GM18511 (cell line): ENCODE results near the gene SLC2A10.
A peak's percentile ranks its signal among the peaks of the same experiment; 100 is the strongest.

Source experiments
- ATAC-seq: cut with Tn5 transposase; IDR thresholded peaks from one replicate; pipeline ENCODE4 v1.9.1; 2021; ENCODE audit warnings: mild to moderate bottlenecking, moderate library complexity; ENCODE audit not compliant: unreplicated experiment

Gene SLC2A10

DNA sequence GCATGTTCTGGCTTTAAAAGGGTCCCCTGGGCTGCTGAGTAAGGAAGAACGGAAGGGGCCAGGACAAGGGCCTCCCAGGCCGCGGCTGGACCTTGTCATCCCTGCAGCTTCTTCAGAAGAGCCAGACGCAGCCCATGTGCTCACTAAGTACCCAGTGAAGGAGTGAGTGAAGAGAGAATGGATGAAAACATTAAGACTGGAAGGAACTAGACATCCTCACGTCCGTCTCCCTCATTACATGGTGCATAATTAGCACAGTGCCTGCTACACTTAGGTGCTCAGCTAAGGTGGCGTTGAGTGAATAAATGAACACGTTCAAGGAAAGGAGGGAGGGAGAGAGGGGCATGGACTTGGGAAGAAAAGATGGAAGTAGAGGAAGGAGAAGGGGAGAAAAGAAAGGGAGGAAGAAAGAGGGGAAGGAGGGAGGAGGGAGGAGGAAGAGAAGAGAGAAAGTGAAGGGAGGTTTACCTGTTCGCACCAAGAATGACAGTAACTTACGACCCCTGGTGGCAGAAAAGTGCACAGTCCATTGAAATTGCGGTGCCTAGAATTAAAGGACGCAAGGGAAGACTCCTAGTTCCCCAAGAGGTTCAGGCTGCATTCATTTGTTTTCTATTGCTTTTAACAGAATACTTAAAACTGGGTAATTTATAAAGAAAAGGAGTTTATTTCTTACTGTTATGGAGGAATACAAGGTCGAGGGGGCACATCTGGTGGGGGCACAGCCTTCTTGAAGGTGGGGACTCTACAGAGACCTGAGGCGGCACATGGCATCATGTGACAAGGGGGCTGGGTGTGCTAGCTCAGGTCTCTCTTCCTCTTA lies 28.2 kb upstream of the SLC2A10 start:
- ATAC-seq: no peak

GRCh38 chr20:46682063-46682821 lies 27.2 kb upstream of the SLC2A10 start:
- no peak for ATAC-seq

DNA sequence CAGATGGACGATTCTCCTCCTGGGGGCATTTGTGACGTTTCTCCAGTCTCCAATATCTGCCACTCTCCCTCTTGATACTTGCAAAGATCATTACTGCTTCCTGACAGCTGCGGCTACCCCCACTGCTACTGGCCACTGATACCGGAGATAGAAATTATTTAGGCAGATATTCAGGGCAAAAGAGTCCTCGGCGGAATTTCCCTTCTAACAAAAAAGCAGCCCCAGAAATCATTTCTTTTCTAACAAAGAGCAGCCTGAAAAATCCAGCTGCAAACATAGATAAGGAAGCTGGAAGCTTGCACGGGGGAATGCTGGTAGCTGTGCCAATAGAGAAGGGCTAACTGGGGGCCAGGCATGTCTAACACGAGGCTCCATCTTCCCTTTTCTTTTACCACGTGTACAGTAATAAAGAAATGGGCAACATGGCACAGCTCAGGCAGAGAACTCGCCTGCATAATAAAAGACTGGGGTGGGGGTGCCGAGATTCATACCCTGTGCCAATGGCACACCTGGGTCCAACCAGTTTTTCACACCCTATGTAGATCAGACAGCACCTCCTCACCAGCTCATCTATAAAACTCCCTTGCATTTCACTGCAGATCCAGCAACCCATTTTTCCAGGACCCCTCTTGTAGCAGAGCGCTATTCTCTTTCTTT lies 26.3 kb upstream of the SLC2A10 start:
- no peak for ATAC-seq

- ATAC-seq: no peak
These were observed 25.8 kb upstream of the SLC2A10 start for GRCh38 chr20:46683668-46683938.

- no peak for ATAC-seq
These were observed 25.3 kb upstream of the SLC2A10 start for GRCh38 chr20:46683939-46684750.

DNA sequence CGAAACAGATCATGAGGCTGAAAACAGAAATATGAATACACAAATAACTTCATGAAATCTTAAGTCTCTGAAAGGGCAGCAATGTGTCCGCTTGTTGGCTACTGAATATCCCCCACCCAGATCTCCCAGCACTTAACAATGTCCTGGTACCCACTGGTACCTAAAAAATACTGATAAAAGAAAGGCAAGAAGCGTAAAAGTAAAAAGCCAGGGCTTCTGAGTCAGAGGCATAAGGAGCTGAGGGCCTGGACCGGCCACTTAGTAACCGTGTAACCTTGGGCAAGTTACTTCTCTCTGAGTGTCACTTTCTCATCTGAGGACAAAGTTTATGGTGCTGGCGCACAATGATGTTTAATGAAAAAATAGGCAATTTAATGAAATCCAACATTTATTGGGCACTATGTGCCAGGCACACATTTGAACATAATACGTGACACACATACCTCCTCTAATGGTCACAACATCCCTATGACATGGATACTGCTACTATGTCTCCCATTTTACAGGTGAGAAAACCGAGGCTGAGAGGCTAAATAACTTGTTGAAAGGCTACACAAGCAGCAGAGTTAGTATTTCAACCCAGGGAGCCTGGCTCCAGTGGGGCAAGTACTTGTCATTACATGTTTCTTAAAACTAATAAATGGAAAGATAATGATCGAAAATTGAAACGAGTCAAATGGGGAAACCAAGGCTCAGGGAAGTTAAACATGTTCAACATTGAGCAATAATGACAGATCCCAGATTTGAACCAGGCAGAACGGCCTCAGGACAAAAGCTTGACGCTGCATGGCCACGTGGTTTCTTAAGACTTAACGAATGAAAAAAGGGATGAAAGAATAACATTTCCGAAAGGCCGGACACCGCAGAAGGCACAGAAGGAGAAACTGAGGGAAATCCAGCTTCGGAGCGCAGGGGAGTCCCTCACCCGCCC lies 21.0 kb upstream of the SLC2A10 start:
- ATAC-seq: no peak

GRCh38 chr20:46689082-46689753 lies 20.2 kb upstream of the SLC2A10 start, which contains the start of gene TP53RK:
Gene TP53RK, minus strand, starts transcription at chr20:46689444. Its CDS starts 30 bp downstream, at chr20:46689414.
- ATAC-seq: peak; percentile 92

DNA sequence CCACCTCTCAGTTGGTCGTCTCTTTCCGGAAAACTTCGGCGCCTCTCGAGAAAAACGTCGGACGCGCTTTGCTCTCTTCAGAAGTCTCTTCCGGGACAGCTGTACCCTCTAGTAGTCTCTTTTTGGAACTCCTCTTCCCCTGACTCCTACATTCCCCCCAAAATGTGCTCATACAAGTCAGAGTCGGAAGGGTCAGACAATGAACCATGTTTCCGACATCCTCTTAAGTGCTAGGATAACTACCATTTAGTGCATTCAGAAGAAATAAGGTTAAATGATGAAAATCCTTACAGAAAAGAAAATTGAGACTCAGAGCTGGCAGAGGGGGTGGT lies 19.7 kb upstream of the SLC2A10 start:
- peak; percentile 1 for ATAC-seq

DNA sequence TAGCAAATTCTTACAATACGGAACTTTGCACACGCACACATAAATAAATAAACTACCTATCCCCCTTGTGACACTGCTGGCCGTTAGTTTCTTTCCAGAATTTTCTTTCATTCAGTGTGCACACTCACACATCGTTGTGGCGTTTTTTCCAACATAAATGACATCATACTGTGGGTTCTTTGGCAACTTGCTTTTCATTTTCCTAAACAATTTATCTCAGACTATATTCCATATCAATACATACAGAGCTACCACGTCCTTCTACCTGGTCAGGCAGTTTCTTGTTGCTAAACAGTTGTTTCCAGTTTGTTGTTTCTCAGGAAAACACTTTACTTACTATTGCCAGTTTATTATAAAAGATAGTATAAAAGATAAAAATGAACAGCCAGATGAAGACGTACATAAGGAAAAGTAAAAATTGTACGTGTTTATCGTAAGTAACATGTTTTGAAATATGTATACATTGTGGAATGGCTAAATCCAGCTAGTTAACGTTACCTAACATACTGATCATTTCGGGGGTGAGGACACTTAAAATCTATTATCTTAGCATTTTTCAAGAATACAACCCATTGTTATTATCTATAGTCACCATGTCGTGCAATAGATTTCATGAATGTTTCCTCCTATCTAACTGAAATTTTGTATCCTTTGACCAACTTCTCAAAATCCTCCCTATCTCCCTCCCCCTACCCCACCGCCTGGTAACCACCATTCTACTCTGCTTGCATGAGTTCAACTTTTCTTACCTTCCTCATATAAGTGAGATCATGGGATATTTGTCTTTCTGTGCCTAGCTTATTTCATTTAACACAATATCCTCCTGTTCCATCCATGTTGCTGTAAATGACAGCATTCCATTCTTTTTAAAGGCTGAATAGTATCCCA lies 19.0 kb upstream of the SLC2A10 start:
- ATAC-seq: no peak

DNA sequence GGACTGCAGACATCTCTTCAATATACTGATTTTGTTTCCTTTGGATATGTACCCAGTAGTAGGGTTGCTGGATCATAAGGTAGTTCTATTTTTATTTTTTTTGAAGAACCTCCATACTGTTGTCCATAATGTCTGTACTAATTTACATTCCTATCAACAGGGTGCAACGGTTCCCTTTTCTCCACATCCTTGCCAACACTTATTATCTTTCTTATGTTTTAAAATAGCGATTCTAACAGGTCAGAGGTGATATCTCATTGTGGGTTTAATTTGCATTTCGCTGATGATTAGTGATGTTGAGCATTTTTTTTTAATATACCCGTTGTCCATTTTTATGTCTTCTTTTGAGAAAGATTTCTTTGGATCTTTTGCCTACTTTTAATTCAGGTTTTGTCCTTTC lies 18.3 kb upstream of the SLC2A10 start:
- no peak for ATAC-seq

GRCh38 chr20:46694484-46694883 lies 15.0 kb upstream of the SLC2A10 start:
- ATAC-seq: no peak

GRCh38 chr20:46695892-46696291 lies 13.6 kb upstream of the SLC2A10 start:
- ATAC-seq: no peak

DNA sequence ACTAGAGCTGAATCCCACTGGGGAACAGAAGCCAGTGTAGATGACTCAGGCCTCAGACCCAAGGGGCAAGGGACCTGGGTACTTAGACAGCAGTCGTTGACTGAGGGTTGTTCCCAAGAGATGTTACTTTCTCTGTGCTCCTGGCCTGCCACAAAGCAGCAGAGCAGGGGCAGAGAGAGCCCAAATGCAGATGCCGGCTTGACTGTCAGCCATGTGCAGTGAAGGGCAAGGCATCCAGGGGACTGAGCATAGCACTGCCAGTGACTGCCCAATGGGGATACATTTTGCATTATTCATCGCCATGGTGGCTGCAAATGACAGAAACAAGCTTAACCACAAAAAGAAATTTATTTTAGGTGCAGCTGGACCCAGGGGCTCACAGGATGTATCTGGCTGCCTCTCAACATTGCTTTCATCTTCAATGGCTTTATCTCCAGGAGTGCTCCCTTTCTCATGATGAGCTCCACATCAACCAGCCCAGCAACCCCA lies 12.6 kb upstream of the SLC2A10 start:
- ATAC-seq: no peak

DNA sequence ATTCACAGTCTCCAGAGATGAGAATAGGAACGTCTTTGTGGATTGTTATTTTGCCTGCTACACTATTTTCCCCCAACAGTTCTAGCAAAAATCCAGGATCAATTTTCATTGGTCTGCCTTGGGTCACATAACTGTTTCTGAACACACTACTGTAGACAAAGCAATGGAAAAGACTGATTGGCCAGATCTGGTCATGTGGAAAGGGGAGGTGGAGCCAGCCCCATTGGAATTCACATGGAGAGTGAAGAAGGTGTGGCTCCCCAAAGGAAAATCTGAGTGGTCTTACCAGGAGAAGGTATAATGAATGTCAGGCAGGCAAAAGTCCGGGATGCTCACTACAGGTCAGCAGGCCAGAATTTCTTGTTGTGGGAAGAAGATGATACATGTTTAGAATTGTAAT lies 10.7 kb upstream of the SLC2A10 start:
- no peak for ATAC-seq

GRCh38 chr20:46699651-46700359 lies 9.6 kb upstream of the SLC2A10 start:
- no peak for ATAC-seq

GRCh38 chr20:46700481-46700880 lies 9.0 kb upstream of the SLC2A10 start:
- no peak for ATAC-seq

DNA sequence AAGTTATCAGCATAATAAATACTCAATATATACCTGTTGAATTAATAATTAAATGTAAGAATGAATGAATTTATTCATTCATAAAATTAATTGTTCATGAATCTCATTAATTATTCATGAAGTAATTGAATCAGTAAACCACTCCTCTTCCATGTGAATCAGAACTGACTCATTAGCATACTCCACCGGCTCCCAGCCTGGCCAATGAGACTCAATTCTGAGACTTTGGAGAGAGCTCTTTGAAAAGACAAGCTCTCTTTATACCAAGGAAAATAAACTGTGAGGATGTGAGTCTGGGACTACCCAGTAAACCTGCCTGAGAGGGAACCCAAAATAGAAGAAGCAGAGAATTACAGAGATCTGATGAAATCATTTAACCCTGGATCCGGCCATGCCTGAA lies 8.4 kb upstream of the SLC2A10 start:
- no peak for ATAC-seq

- ATAC-seq: no peak
These were observed 7.9 kb upstream of the SLC2A10 start for GRCh38 chr20:46701556-46701955.
